Bronchial epithelial cell (primary cell): ENCODE data around the gene KATNAL1. TPM values are rescaled to one million over a fixed set of nuclear protein-coding genes. Genes with fewer than 3 reads are reported as not detected.

ENCODE experiments used
- DNase-seq: peaks from one replicate; pipeline ENCODE4 v3.0.0-alpha.2; 2010; ENCODE audit warnings: low read depth
- FAIRE-seq: peaks from 2 replicates; lab custom pipeline; 2011; peaks lifted over from hg19 to GRCh38; lab: Jason Lieb, UNC
- H3K27me3 ChIP-seq: 2 replicates; pipeline ENCODE4 v1.5.1; 2011; ENCODE audit warnings: low read length; ENCODE audit not compliant: control insufficient read depth, insufficient read depth
- H3K36me3 ChIP-seq: 2 replicates; pipeline ENCODE4 v1.5.1; 2011; ENCODE audit warnings: low read length; ENCODE audit not compliant: control insufficient read depth, insufficient read depth
- H3K4me3 ChIP-seq: 2 replicates; pipeline ENCODE4 v1.5.1; 2011; ENCODE audit warnings: mild to moderate bottlenecking, low read depth, low read length, control low read depth
- total RNA-seq: library from RNA; depleted of rRNA; stranded (reverse); fragments of >200 nt; gene quantifications from 2 replicates; pipeline ENCODE4 v1.2.1, GENCODE V29; 2014
- TF ChIP-seq, protein P1 (sequence below): IDR thresholded peaks from 2 replicates; pipeline ENCODE4 v1.5.1; 2011; ENCODE audit warnings: mild to moderate bottlenecking, moderate library complexity, low read length, control low read depth, inconsistent platforms; ENCODE audit not compliant: insufficient read depth, severe bottlenecking

KATNAL1 gene
- total RNA-seq, 1 donor from 2014 or later: 5.5 TPM

DNA sequence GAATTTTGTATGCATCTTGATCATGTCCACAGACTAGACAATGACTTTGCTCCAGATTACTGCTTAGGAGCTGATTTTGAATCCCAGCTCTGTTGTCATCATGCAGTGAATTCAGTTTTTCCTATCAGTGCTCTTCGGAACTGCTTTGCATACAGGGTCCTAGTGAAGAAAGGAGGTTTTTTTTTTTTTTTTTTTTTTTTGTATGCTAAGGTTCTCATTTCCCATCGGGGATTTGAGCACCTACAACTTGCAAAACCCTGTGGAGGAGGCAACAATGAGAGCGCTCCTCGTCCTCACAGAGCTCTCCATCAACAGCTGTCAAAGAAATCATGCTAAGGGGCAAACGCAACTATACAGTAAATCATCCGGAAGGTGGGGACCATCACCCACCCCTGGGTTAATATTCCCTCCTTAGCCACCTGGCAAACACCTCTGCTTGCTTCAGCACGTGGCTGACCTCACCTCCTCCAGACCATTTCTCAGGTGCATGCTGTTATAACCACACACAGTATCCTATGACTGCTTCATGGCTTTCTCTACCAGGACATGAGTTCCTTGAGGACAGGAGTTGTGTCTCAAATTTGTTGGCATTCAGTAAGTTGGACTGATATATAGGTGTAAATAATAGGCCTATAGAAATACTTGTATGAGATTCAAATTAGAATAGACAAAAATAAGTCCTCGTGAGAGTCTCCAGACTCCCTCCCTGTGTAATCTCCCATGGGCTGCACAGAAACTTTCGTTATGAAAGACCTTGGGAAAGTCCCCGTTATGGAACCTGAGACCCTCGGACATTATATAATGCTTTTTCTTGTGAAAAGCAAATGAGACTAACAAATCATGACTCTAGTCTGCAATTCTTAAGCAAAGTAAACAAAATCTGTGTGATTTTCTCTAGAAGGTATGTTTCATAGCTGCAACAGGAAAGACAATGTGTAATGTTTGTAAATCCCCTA lies 113.8 kb downstream of the KATNAL1 start:
- Histone ChIP-seq H3K4me3 (no peak overlapping the region), H3K36me3 (no peaks in the 10 kb centered on the region), H3K27me3 (no peaks in the 10 kb centered on the region)
- FAIRE-seq (no peak), DNase-seq (peak; percentile 29)
- TF ChIP-seq, protein P1, sequence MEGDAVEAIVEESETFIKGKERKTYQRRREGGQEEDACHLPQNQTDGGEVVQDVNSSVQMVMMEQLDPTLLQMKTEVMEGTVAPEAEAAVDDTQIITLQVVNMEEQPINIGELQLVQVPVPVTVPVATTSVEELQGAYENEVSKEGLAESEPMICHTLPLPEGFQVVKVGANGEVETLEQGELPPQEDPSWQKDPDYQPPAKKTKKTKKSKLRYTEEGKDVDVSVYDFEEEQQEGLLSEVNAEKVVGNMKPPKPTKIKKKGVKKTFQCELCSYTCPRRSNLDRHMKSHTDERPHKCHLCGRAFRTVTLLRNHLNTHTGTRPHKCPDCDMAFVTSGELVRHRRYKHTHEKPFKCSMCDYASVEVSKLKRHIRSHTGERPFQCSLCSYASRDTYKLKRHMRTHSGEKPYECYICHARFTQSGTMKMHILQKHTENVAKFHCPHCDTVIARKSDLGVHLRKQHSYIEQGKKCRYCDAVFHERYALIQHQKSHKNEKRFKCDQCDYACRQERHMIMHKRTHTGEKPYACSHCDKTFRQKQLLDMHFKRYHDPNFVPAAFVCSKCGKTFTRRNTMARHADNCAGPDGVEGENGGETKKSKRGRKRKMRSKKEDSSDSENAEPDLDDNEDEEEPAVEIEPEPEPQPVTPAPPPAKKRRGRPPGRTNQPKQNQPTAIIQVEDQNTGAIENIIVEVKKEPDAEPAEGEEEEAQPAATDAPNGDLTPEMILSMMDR: no peak

DNA sequence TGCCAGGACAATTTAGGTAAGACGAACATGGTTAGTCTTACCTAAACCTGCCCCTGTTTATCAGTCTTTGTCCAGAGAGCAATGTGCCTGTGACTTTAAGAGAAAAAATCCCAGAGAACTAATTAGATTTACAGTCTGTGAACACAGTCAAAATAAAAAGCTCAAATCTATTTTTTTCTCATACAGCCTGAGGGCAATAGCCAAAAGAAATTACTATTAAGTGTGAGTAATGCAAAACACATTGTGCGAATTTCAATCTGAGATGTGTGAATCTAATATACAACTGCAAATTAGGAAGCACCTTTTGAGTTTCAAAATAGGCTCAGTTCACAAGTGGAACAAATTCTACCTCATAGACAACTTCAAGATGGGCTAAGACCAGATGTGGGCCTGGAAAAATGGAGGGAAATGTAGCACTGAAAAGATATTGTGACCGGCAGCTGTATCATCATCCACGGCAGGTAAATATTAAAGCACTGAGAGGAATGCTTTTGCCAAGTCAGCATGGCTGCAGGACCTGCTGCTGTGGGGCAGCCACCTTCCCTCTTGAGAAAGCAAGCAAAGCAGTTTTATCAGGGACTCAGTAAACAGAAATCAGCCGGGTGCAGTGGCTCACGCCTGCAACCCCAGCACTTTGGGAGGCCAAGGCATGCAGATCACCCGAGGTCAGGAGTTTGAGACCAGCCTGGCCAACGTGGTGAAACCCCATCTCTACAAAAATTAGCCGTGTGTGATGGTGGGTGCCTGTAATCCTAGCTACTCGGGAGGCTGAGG lies 114.8 kb downstream of the KATNAL1 start:
- TF ChIP-seq, protein P1: no peak
- H3K36me3 ChIP-seq: no peaks in the 10 kb centered on the region
- H3K27me3 ChIP-seq: no peaks in the 10 kb centered on the region
- no peak overlapping the region for H3K4me3 ChIP-seq
- DNase-seq: no peak
- FAIRE-seq: no peak

DNA sequence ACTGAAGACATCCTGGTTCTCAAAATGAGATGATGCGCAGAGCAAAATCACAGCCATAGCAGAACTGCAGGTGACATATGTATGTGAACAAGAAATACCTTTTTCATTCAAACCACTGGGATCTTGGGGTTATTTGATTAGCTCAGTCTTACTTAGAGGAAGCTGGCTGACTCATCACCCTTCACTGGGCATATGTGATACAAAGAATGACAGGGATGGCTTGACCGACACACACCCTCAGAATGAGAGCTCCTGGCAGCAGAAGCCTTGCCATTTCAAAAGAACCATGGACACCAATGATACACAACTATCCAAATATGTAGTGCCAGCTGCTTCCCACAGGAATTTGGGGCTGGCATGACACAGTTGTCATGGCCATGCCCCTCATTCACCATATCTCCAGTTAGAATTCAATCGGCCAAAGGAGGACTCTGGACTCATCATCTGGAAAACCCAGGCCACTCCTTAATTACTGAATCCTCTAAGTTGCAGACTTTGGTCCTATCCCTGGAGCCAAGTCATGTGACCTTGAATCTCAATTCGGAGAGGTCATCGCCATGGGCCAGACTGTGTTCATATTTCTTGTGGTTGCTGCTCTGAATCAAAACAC lies 115.8 kb downstream of the KATNAL1 start:
- Histone ChIP-seq H3K36me3 (no peaks in the 10 kb centered on the region), H3K4me3 (no peak overlapping the region), H3K27me3 (no peaks in the 10 kb centered on the region)
- DNase-seq (peak; percentile 51), FAIRE-seq (no peak)
- TF ChIP-seq, protein P1: no peak

DNA sequence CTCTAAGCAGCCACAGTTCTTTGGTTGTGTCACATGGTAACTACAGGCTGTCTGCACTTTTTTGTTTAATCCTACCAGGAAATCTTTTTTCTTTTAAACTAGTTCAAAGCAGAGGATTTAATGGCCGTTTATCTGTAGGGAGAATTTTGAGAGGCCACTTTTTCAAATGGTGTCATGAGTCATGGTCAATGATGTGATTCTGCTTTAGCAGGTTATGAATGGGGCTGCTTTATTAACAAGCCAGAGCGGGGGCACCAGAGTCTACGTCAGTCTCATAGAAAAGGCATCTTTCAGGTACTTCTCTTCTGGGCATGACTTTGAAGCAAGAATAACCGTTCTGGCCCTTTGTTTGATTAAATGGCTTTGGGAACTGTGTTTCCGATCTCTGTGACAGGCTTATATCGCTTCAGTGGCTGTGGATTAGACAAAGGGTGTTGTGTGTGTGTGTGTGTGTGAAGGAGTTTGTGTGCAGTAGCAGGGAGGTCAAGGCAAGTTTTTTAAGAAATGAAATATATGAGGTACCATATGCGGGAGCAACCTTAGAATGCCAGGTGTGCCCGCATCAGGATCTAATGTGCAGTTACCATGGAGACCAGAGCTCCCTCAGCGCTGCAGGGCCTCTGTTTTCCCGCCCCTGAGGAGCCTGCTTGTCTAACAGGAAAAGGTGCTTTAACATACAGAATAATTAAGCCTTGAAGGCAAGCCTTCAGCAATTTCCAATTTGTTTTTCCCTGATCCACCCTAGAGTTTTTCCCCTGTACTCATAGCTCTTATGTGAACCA lies 120.5 kb downstream of the KATNAL1 start:
- H3K4me3 ChIP-seq: no peak overlapping the region
- DNase-seq (no peak), FAIRE-seq (peak; percentile 72)
- TF ChIP-seq, protein P1: no peak
- H3K36me3 ChIP-seq: no peaks in the 10 kb centered on the region
- no peaks in the 10 kb centered on the region for H3K27me3 ChIP-seq

DNA sequence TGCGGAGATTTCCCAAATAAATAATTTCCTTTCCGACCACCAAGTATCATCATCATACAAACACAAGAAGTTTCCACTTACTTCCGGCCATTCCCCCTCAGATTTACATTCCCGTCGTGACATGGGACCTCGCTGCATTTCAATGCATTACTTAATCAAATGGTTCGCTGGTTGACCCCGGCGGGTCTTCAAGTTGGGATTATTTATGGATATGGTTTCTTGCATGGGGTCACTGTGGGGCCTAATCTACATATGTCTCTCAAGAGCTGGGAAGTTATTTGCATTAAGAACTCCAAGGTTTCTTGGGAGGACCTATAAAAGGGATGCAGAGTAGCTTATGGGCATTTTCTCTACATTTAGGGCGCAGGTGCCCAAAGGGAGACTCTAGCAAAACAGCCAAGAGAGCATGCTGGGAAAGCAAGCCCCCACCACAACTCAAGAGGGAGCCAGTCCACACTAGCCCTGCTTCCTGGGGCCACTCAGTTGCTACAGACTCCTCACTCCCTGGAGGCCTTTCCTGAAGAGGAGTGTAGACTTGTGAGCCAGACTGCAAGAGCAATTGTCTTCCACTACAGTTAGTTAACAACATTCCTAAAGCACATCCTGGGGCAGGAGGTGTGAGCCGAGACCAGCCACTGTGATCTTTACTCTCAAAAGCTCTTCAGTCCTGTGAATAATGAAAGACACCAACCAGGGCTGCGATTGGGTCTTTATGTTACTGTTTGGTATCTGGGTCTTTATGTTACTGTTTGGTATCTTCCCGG lies 125.3 kb downstream of the KATNAL1 start:
- TF ChIP-seq, protein P1: no peak
- no peak for DNase-seq
- FAIRE-seq: no peak
- no peaks in the 10 kb centered on the region for H3K36me3 ChIP-seq
- no peak overlapping the region for H3K4me3 ChIP-seq
- no peaks in the 10 kb centered on the region for H3K27me3 ChIP-seq
